ENCODE data around the gene LRP1.

Gene LRP1

DNA sequence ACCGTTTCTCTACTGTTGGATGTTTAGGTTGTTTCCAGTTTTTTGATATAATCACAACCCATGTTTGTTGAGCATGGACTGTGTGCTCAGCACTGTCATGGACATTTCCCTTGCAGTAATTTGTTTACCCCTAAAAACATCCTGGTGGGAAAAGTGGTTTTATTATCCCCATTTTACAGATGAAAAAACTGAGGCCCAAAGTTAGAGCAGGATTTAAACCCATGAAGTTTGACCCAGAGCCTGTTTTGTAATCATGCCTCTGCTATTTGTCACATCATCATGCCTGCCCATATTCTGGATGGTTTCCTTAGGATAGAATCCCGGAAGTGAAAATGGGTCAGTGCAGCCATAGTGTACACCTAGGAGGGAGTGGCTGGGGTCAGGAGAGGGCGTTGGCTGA lies 36.2 kb downstream of the LRP1 start:
- no peak for DNase-seq (ENCODE audit: low read depth, low spot score)
- H3K4me3 ChIP-seq (ENCODE audit: low read length): no peak overlapping the region

DNA sequence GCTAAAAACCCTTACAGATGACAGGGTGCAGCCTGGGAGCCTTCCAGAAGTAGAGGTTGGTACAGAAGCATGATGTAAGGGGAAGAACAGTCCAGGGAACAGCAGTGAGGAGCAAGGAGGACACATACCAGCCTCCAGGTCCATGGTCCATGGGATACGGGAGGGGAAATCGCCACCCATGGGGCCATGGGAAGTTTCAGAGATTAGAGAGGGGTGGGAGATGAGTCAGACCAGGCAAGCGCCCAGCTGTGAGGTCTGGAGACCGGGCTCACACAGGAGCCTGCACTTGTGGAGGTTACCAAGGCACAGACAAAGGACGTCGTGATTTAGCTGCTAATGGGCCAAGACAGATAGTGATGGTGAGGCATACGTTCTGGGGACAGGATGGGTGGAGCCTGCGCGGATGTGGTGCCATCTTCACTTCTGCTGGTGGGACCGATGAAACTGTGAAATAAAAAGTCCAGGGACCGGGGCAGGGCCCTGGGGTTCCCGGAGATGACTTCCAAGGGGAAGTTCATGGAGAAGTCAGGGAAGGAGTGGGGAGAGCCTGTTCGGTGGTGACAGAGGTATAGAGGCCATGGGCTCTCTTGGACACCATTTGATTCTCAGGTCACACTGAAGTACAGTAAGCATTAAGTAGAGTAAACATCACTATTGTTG lies 36.8 kb downstream of the LRP1 start:
- no peak overlapping the region for H3K4me3 ChIP-seq (ENCODE audit: low read length)
- no peak for DNase-seq (ENCODE audit: low read depth, low spot score)

DNA sequence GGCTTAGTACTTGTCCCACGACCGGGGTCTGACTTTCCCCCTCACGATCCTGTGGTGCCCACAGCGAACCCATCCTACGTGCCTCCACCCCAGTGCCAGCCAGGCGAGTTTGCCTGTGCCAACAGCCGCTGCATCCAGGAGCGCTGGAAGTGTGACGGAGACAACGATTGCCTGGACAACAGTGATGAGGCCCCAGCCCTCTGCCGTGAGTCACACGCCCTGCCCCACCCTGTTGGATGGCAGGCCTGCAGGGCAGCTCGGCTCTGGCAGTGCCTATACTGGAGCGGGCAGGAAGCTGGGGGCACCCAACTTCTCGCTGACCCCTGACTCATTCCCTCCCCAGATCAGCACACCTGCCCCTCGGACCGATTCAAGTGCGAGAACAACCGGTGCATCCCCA lies 37.5 kb downstream of the LRP1 start:
- no peak for DNase-seq (ENCODE audit: low read depth, low spot score)

DNA sequence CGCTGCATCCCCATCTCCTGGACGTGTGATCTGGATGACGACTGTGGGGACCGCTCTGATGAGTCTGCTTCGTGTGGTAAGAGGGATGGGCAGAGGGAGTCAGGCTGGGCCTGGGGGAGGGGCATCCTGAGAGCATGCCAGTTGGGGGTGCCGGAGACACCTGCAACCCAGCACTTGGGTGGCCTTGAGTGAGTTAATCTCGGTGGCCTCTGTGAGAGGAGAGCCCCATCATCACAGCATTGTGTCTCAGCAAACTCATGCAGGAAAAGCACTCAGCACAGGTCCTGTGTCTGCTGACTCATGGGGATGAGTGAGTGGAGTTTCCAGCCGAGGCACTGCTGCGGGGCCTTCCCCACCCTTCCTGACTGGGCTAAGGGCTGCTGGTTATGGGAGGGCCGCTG lies 38.7 kb downstream of the LRP1 start:
- no peak for DNase-seq (ENCODE audit: low read depth, low spot score)
- no peak overlapping the region for H3K4me3 ChIP-seq (ENCODE audit: low read length)

More for the DNA sequence above, 37.5 kb downstream of the LRP1 start:
- H3K4me3 ChIP-seq (ENCODE audit: low read length): no peak overlapping the region

DNA sequence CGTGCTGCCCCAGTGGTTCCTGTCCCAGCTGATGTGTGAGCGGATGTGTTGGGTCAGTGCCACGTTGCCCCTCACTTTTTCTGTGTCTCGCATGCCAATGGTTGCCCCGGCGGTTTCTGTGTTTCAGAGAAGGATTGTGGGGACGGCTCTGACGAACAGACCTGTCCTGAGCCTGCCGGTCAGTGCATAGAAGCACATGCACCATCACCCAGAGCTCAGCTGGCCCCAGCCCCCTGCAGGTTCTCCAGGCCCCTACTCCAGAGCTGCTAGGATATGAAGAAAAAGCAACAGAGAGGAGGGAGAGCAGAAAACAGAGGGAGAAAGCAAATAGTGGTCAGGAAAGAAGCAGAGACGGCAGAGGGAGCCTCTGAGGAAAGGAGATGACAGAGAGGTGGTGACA lies 39.8 kb downstream of the LRP1 start:
- no peak overlapping the region for H3K4me3 ChIP-seq (ENCODE audit: low read length)

DNA sequence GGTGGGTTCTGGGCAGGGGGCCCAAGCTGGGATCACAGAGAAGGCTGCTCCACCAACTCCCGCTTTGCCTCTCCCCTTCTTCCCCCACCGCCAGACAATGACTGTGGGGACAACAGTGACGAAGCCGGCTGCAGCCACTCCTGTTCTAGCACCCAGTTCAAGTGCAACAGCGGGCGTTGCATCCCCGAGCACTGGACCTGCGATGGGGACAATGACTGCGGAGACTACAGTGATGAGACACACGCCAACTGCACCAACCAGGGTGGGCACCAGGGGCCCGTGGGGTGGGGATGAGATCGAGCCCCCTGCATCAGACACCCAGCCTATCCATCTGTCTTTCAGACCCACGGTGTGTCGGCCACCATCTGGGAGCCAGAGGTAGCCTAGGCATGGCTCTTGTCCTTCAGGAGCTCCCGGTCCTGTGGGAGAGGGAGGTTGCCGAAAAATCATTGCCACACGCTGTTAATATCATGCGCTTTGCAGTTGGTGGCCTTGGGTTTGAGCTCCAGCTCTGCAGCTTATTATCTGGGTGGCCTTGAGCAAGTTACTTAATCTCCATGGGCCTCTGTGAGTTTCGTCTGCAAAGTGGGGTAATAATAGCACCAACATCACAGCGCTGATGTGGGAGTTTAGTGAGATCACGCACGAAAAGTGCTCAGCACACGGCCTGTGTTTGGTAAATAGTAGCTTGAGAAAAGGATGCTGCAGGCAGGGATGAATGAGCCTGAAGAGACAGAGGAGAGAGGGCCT lies 40.9 kb downstream of the LRP1 start:
- no peak overlapping the region for H3K4me3 ChIP-seq (ENCODE audit: low read length)
- no peak for DNase-seq (ENCODE audit: low read depth, low spot score)

More for the DNA sequence above, 39.8 kb downstream of the LRP1 start:
- DNase-seq (ENCODE audit: low read depth, low spot score): no peak

DNA sequence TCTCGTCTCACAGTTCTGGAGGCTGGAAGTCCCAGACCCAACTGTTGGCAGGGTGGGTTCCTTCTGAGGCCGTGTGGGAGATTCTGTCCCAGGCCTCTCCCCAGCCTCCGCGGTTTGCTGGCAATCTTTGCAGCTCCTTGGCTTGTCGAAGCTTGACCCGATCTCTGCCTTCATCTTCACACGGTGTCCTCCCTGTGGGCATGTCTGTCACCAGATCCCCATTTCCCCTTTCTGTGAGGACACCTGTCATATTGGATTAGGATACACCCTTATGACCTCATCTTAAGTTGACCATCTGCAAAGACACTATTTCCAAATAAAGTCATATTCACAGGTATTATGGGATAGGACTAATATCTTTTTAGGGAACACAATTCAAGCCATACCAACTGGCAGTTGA lies 41.7 kb downstream of the LRP1 start:
- DNase-seq (ENCODE audit: low read depth, low spot score): no peak

DNA sequence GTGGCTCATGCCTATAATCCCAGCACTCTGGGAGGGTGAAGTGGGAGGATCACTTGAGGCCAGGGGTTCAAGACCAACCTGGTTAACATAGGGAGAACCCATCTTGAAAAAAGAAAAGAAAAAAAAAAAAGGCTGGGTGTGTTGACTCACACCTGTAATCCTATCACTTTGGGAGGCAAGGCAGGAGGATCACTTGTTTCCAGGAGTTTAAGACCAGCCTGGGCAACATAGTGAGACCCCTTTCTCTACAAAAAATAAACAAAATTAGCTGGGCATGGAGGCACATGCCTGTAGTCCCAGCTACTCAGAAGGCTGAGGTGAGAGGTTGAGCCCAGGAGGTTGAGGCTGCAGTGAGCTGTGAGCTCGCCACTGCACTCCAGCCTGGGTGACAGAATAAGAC lies 42.1 kb downstream of the LRP1 start:
- no peak for DNase-seq (ENCODE audit: low read depth, low spot score)
- no peak overlapping the region for H3K4me3 ChIP-seq (ENCODE audit: low read length)

More for the DNA sequence above, 41.7 kb downstream of the LRP1 start:
- H3K4me3 ChIP-seq (ENCODE audit: low read length): no peak overlapping the region

DNA sequence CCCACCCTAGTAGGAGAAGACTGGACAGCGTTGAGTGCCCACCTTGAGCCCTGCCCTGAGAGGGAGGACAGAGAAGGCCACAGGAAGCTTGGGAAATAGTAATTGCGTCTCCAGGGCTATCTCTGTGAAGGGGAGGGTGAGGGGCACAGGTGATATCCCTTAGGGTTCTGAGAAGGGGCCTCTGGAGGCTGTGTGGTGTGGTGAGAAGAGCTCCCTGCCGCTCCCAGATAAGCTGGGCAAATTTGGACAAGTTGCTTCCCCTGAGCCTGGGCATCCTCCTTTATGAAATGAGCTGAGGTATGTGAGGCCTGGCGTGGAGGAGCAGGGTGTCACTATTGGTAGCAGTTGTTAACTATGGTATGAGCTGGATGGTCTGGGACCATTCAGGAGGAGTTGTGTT lies 42.6 kb downstream of the LRP1 start:
- H3K4me3 ChIP-seq (ENCODE audit: low read length): no peak overlapping the region
- no peak for DNase-seq (ENCODE audit: low read depth, low spot score)

DNA sequence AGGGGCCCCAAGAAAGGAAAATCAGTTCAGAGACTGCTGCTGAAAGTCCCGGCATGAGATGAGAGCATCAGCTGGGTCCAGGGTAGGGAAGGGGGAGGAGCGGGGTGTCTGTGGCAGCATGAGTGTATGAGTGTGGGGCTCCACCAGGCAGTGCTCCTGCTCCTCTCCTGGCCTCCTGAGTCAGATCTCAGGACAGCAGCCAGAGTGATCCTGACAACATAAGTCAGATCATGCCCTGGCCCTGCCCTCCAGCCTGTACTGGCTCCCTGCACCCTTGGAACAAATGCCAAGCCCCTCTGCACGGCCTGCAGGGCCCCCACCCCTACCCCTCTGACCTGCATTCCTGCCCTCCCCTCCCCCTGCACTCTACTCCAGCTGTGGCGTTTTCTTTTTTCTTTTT lies 43.4 kb downstream of the LRP1 start:
- DNase-seq (ENCODE audit: low read depth, low spot score): no peak
- no peak overlapping the region for H3K4me3 ChIP-seq (ENCODE audit: low read length)

DNA sequence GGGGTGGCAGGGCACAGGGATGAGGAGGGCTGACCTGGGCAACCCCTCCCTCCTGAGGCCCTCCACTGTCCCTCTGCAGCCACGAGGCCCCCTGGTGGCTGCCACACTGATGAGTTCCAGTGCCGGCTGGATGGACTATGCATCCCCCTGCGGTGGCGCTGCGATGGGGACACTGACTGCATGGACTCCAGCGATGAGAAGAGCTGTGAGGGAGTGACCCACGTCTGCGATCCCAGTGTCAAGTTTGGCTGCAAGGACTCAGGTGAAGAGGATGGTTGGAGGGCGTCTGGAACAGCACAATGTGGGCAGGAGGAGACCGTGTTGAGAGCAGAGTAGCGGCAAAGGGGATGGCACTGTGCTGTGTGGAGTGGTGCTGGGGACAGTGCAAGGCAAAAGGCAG lies 44.8 kb downstream of the LRP1 start:
- no peak overlapping the region for H3K4me3 ChIP-seq (ENCODE audit: low read length)
- DNase-seq (ENCODE audit: low read depth, low spot score): no peak

DNA sequence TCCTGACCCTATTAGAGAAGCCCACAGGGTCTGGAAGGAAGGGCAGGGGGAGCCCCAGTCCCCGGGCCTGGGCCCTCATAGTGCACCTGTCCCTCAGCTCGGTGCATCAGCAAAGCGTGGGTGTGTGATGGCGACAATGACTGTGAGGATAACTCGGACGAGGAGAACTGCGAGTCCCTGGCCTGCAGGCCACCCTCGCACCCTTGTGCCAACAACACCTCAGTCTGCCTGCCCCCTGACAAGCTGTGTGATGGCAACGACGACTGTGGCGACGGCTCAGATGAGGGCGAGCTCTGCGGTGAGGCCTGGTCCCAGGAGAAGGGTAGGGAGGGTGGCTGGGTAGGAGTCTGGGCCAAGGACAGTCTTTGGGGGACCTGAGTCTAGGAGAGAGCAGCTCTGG lies 45.4 kb downstream of the LRP1 start:
- no peak for DNase-seq (ENCODE audit: low read depth, low spot score)
- H3K4me3 ChIP-seq (ENCODE audit: low read length): no peak overlapping the region

DNA sequence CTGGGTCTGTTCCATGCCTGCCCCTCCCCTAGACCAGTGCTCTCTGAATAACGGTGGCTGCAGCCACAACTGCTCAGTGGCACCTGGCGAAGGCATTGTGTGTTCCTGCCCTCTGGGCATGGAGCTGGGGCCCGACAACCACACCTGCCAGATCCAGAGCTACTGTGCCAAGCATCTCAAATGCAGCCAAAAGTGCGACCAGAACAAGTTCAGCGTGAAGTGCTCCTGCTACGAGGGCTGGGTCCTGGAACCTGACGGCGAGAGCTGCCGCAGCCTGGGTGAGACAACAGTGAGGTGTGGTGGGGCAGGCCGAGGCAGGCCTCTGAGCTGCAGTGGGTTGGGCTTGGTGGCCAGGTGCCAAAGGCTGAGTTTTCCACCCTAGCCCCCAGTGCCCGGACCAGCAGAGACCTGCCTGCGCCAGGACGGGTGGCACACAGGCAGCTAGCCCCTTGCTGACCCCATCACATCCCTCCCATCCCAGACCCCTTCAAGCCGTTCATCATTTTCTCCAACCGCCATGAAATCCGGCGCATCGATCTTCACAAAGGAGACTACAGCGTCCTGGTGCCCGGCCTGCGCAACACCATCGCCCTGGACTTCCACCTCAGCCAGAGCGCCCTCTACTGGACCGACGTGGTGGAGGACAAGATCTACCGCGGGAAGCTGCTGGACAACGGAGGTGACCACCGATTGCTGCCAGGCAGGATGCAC lies 47.3 kb downstream of the LRP1 start:
- no peak overlapping the region for H3K4me3 ChIP-seq (ENCODE audit: low read length)
- no peak for DNase-seq (ENCODE audit: low read depth, low spot score)

DNA sequence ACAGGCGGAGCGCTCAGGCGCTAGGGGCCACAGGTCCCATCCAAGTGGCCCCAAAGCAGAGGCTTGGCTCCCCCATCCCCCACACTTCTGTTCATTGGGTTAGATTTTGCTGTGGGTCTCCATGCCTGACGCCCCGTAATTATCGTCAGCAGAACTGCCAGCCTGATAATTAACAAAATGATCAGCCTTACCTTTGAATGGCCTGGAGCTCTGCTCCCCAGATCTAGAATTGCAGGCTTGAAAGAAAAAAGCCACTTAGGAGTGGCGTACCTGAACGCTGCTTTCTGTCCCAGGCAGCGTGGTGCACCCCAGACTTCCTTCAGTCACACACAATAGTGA lies 47.8 kb downstream of the LRP1 start:
- no peak for DNase-seq (ENCODE audit: low read depth, low spot score)
- no peak overlapping the region for H3K4me3 ChIP-seq (ENCODE audit: low read length)

DNA sequence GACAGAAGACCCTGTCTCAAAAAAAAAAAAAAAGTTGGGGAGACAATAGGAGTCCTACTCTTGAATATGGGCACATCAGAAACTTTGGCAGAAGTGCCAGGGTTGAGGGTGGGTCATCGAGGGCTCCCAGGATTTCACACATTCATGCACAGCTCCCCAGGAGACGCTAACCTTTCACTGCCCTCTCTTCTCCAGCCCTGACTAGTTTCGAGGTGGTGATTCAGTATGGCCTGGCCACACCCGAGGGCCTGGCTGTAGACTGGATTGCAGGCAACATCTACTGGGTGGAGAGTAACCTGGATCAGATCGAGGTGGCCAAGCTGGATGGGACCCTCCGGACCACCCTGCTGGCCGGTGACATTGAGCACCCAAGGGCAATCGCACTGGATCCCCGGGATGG lies 48.6 kb downstream of the LRP1 start:
- H3K4me3 ChIP-seq (ENCODE audit: low read length): no peak overlapping the region
- DNase-seq (ENCODE audit: low read depth, low spot score): no peak

DNA sequence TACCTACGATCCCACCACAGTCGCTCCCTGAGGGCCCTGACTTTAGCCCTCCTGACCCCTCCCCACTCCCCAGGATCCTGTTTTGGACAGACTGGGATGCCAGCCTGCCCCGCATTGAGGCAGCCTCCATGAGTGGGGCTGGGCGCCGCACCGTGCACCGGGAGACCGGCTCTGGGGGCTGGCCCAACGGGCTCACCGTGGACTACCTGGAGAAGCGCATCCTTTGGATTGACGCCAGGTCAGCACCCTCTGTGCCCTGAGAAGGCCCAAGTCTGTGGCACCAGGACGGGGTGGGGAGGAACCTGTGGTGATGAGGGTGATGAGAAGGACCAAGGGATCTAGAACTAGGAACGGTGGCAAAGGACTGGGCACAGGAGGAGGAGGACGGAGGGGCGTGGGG lies 49.1 kb downstream of the LRP1 start:
- H3K4me3 ChIP-seq (ENCODE audit: low read length): no peak overlapping the region
- DNase-seq (ENCODE audit: low read depth, low spot score): no peak

DNA sequence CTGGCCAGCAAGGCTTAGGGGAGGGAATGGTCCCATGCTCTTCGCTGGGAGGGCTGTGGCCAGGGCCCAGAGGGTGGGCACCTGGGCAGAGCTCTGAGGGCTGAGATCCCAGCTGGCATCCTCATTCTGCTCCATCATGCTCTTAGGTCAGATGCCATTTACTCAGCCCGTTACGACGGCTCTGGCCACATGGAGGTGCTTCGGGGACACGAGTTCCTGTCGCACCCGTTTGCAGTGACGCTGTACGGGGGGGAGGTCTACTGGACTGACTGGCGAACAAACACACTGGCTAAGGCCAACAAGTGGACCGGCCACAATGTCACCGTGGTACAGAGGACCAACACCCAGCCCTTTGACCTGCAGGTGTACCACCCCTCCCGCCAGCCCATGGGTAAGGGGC lies 49.9 kb downstream of the LRP1 start:
- DNase-seq (ENCODE audit: low read depth, low spot score): no peak
- H3K4me3 ChIP-seq (ENCODE audit: low read length): no peak overlapping the region

DNA sequence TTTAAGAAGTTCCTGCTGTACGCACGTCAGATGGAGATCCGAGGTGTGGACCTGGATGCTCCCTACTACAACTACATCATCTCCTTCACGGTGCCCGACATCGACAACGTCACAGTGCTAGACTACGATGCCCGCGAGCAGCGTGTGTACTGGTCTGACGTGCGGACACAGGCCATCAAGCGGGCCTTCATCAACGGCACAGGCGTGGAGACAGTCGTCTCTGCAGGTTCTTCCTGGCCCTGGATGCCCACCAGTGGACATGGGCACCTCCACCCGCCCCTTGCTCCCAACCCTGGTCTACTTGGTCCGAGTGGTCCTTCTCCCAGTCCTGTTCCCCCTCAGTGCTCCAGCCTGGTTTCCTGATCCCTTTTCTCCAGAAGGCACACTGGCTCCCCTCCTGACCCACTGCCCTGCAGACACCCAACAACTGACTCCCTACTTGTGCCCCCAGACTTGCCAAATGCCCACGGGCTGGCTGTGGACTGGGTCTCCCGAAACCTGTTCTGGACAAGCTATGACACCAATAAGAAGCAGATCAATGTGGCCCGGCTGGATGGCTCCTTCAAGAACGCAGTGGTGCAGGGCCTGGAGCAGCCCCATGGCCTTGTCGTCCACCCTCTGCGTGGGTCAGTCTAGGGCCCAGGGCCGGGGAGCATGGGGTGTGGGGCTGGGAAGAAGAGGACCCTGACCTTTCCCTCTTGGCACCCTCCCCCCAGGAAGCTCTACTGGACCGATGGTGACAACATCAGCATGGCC lies 51.2 kb downstream of the LRP1 start:
- H3K4me3 ChIP-seq (ENCODE audit: low read length): no peak overlapping the region
- DNase-seq (ENCODE audit: low read depth, low spot score): no peak

DNA sequence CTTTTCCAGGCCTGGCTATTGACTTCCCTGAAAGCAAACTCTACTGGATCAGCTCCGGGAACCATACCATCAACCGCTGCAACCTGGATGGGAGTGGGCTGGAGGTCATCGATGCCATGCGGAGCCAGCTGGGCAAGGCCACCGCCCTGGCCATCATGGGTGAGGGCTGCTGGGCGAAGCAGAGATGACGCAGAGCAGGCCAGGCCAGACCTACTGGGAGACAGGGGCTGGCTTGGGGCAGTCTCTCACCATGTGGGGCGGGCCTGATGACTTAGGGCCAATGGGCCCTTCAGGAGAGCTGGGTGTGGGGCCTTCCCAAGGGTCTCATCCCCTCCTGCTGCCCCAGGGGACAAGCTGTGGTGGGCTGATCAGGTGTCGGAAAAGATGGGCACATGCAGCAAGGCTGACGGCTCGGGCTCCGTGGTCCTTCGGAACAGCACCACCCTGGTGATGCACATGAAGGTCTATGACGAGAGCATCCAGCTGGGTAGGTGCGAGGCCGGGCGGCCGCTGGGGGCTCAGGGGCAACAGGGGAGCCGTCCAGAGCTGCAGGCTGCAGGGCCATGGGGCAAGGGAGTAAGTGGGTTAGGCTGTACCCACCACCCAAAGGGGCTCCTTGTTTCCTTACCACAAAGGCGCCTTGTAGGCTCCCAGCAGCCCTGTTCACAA lies 52.2 kb downstream of the LRP1 start:
- DNase-seq (ENCODE audit: low read depth, low spot score): no peak
- no peak overlapping the region for H3K4me3 ChIP-seq (ENCODE audit: low read length)

Data from Jurkat, Clone E6-1 (cell line).